ENCODE data around the gene SSC5D.
A peak's percentile ranks its signal among the peaks of the same experiment; 100 is the strongest.

SSC5D gene

DNA sequence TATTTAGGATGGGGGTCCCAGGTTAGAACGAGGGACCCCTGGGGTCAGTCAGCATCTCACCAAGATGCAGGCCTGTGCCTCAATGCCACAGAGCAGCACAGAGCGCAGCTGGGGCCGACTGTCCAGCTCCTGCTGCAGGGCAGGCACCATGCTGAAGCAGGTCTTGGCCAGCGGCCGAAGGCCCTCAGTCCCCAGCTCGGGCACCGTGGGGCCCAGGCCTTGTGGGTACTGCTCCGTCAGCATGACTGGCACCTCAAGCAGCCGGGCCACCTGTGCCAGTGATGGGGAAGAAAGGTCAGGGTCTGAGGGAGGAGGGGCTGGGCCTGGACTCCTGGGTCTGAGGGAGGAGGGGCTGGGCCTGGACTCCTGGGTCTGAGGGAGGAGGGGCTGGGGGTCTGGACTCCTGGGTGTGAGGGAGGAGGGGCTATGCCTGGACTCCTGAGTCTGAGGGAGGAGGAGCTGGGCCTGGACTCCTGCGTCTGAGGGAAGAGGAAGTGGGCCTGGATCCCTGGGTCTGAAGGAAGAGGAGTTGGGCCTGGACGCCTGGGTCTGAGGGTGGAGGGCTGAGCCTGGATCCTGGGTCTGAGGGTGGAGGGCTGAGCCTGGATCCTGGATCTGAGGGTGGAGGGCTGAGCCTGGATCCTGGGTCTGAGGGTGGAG, 32.5 kb upstream of the SSC5D start:
- no peak for DNase-seq (ENCODE audit: low read depth)

DNA sequence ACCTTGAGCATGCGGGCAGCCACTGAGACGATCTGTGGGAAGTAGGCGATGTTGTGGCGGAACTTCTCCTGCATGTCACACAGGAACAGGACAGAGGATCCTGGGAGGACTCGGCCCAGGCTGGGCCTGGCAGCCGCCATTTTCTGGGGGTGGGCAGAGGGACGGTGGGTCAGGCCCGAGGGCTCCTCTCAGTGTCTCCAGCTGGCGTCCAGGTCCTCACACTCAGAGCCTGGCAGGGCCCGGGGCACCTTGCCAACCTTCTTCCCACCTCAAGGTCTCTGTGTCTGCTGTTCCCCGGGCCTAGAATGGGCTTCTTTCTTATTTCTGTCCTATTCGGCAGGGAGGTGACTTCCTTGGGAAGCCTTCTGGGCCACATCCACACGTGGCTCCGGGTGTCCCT, 31.9 kb upstream of the SSC5D start:
- no peak for DNase-seq (ENCODE audit: low read depth)

DNA sequence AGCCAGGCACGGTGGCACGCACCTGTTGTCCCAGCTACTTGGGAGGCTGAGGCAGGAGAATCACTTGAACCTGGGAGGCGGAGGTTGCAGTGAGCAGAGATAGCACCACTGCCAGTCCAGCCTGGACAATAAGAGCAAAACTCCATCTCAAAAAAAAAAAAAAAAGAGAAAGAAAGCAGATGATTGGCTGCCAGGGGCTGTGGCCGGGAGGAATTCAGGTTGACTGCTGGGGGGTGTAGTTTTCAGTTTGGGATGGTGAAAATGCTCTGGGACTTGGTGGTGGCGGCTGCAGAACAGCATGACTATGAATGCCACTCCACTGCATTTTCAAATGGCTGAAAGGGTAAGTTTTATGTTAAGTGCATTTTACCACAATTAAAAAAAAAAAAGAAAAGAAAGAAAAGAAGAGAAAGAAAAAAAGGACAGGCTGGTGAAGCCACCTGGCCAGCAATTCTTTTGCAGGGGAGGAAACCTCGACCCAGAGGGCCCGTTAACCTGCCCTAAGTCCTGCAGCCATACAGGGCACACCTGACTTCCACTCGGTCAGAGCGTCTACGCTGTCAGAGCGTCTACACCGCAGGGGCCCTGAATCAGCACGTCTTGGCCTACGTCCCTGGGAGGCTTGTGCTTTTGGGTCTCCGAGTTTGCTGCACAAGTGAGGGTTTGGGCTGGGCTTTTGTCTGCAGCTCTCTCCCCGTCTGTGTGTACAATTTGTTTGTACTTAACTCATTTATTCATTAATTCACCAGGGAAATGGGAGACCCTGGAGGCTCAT, 30.4 kb upstream of the SSC5D start:
- no peak for DNase-seq (ENCODE audit: low read depth)

DNA sequence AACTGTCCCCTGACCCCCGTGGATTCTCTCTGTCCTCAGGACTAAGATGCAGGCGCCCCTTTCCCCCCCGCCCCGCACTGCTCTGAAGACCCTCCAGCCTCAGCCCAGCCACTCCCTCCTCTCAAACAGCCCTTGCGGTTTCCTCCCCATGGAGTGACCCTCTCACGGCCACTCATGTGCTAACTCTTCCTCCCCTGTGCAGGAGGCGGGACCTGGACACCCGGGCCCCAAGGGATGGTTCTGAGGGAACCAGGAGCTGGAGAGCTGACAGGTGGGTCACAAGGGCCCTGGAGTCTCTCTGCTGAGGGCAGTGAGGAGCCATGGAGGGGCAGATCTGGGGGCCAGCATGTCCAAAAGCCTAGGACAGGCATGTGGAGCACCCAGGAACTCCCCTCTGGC, 28.7 kb upstream of the SSC5D start:
- DNase-seq (ENCODE audit: low read depth) = no peak

DNA sequence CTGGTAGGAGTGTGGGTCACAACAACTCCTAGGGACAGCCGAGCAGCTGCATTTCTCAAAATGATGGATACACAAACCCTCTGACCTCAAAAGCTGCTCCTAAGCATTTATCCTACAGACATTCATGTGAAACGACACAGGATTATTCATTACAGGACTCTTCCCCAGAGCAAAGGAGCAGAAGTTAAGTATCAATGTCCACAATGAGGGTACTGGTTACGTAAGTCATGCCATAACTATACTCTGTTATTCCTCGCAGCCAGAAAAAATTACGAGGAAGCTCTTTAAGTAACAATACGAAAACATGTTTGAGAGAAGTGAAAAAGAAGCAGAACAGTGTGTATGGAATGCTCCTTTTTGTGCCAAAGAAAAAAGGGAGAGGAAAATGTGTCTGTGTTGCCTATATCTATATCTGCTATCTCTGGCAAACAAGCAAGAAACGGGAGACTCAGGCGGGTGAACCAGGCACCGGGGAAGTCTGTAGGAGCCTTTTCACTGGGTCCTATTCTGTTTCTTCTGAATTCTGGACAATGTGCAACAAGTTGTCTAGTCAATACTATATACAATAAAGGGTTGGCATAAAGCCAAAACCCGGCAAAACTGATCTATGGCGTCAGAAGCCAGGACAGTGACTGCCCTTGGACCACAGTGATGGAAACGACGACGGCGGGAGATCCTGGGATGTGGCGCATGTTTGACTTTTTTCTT, 28.1 kb upstream of the SSC5D start:
- DNase-seq (ENCODE audit: low read depth) = peak; percentile 43

DNA sequence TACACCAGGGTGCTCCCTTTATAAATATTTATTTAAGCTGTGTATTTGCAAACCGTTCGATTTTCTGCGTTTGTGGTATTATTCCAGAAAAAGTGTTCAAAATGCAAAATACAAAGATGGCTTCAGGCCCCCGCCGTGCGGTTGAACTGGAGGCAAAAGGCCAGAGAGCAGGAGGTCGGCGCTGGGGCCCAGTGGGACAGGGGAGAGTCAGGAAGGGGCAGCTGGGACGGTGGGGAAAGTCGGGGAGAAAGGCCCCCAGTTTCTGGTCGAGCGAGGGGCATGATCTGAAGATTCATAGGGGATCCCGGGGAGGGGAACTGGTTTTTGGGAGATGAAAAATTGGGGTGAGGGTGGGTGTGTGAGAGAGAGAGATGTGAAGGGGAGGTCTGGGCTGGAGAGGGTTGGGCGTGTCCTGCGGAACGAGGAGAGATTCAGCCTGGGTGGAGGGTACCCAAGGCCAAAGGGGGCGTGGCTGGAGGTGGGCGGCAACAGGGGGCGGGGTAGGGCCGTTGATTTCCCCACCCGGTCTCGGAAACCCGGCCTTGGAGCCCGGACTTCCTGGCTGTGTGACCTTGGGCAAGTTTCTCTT, 27.5 kb upstream of the SSC5D start:
- DNase-seq (ENCODE audit: low read depth) = peak; percentile 91

DNA sequence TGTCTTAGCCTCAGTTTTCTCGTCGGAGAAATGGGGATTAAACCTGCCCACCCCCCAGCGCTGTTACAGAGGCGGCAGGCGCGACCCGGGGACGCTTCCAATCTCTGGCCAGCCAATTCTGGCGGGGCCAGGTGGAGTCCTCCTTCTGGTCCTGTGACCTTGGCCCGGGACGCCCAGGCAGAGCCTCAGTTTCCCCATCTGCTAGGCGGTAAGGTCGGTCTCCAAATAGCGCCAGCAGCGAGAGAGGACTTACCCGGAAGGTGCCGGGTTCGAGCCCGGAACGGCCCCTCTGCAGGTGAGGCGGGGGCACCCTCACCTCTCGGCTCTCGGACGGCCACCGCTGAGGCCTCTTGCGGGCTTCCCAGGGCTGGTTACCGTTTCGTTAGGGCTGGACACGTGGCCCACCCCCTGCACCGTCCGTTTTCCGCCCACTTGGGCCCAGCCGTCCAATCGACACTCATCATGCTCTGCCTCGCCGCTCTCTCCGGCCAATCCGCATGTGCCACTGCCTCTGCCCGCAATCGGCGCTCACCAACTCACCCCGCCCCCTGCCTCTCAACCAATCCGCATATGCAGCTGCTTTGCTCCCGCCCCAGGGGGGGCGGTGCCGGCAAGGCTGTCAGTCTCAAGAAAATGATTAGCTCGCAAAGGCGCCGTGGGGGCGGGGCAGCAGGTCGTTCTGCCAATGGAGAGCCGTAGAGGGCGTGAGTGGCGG, 26.8 kb upstream of the SSC5D start, which contains the start of gene ISOC2:
Gene ISOC2, minus strand, starts transcription at position 384 of the 715 bp plus-strand sequence. CDS start 5,156 bp downstream, outside the sequence.
- DNase-seq (ENCODE audit: low read depth) = peak; percentile 100

DNA sequence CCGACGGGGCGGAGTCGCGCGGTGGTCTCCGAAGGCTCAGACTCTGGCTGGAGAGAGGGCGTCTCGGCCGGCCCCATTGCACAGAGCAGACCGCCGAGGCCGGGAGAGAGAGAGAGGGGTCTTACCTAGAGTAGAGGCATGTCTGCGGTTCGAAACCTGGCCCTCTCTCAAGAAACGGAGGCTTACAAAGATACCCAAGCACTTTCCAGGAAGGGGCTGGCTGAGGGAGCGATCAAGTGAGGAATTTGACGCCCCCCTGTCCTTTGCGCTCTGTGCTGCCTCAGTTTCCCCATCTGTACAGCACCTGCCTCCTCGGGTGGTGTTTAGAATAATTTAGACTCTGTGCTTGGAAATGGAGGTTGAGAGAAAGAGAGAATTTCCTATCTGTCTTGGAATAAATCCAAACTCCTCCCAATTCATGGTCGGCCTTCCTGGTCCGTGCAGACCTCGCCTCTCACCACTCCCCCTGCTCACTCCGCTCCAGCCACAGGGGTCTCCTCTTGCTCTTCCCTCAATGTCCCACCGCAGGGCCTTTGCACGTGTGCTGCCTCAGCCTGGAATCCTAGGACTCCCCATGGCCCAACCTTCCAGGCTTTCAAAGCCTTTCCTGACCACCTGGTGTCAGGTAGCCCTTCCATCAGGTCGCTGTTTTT, 26.1 kb upstream of the SSC5D start:
- peak; percentile 42 for DNase-seq (ENCODE audit: low read depth)

DNA sequence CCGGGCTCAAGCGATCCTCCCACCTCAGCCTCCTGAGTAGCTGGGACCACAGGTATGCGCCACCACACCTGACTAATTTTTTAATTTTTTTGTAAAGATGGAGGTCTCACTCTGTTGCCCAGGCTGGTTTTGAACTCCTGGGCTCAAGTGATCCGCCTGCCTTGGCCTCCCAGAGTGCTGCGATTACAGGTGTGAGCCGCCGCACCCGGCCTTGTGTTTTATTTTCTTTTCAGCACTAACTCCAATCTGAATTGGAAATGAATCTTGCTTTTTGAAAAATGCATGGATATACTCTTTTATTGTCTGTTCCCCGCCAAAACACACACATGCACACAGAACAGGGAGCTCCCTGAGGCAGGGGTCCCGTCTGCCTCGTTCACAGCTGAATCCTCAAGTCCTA, 25.5 kb upstream of the SSC5D start:
- no peak for DNase-seq (ENCODE audit: low read depth)

DNA sequence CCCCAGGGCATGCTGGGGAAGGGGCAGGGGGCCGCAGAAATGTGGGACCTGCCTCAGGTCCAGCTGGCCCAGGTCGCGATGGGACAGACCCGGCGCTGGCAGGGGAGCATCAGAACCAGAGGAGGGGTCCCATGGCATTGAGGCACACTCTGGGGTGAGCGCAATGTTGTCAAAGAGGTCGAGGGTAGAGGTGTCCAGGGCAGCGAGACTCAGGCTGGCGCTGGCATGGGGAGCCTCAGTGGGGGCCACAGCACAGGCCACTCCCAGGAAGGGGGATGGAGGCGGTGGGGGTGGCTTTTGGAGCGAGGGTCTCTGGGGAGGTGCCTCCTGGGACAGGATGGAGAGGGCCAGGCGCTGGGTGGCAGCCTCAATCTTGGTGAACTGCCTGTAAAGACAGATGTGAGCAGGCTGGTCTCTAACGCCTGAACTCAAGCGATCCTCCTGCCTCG, 24.6 kb upstream of the SSC5D start:
- no peak for DNase-seq (ENCODE audit: low read depth)

DNA sequence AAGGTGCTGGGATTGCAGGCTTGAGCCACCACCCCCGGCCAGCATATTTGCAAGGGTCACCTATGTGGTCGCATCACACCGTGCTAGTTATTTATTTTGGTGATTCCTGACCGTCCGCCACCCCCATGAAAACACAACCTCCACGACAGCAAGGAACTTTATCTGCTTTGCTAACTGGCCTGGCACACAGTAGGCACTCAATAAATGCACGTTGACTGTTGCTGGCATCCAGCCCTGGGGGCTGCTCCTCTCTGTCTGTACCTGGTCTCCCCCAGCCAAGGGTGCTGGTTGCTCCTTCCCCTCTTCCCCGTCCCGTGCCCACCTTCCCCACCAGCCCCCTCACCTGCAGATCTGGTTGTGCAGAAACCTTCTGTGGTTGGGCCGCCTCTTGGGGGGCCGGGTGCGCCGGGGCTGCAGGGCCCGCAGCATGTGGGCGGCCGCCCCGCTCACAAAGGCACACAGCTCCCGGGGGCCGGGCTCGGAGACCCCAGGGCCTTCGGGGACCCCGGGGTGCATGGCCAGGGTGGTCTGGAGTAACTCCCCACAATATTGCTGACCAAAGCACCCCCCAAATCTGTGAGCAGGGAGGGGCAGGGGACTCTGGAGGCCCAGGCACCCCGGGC, 24.1 kb upstream of the SSC5D start:
- DNase-seq (ENCODE audit: low read depth) = no peak

DNA sequence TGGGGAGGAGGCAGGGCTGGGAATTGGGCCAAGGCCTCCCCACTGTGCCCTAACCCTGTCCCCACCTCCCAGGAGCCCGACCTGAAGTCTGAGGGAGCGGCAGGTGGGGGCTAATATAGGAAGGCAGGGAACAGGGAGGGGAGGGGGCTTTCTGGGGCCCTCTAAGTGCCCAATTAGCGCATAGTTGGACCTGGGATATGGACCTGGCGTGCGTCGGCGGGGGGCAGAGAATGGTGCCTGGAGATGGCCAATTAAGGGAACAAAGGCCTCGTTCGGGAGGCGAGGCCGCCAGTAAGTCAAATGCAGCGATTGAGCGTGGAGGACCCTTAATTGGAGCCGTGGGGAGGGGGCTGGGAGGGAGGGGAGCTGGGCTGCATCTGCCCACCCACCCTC, 23.6 kb upstream of the SSC5D start, which contains the start of gene C19orf85:
Gene C19orf85, minus strand, starts transcription at position 90 of the 393 bp plus-strand sequence. CDS start 197 bp downstream, outside the sequence.
- no peak for DNase-seq (ENCODE audit: low read depth)

DNA sequence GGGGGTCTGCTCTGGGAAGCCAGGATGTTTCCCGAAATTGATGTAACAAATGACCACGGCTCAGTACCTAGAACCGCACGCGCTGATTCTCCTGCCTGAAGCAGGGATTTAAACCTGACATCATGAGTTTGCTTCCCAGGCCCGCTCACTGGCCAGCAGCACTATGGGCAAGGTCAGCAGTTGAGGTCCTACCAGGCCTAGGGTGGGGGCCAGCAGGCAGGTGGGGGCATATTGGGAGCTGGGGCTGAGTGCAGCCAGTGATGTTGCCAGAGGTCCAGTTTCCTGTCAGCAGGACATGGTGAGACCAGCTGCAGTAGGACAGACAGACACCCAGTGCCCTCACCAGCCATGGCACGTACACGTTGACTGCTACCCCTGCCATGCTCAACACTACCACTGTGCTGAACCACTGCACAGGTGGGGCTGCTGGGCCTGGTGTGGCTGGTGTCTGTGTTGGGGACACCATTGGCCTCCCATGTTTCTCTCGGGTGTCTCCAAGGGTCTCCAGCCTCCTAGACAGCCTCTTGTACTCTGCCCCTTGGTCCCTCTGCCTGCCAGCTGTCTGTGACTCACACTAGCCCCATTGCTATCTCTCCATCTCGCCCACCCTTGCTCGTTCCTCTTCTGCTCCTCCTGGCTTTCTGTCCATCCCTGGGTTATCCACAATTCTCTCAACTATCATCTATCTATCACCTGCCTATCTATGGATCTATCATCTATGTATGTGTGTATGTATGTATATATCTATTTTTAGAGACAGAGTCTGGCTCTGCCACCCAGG, 22.6 kb upstream of the SSC5D start:
- no peak for DNase-seq (ENCODE audit: low read depth)

DNA sequence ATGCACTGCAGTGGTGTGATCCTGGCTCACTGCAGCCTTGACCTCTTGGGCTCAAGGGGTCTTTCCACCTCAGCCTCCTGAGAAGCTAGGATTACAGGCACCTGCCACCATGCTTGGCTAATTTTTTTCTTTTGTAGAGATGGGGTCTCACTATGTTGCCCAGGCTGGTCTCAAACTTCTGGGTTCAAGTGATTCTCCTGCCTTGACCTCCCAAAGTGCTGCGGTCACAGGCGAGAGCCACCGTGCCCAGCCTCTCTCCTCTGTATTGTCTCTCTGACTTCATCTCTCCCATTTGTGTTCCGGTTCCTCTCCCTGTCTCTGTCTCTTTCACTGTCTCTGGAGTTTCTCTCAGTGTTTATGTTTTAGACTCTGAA, 22.0 kb upstream of the SSC5D start:
- DNase-seq (ENCODE audit: low read depth) = no peak

DNA sequence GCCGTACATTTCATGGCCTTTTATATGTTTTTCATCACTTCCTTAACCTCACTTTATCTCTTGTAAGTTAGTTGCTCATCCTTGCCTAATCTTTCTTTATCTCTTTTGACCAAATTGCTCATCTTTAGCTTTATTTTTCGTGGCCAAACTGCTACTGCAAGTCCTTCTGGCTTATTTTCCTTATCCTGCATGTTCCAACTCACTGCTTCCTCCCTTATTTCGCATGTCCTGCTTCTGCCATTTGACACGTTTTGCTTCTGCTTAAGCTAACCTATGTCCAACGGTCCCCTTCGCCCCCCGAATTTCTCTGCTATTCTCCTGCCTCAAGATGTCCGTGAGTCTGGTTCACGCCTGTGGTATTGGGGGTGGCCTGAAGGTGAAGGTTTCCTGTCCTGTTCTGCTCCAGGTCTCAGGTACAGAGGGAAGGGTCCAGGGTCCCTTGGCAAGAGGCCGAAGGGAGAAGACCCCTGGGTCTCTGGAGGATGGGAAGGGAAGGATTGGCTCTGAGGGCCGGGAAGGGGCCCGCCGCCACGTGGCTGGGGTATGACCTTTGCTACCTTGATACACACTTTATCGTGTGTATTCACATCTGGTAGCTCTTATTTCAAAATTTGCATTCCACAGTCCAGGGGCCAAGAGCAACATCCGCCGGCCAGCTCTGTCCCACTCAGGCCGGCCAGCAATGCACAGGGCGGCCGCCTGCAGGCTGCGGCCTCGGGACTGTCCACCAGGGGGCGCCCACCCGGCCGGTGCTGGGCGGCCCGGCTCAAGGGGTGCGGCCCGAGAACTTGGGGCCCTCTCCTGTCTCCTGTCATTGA, 20.8 kb upstream of the SSC5D start:
- DNase-seq (ENCODE audit: low read depth) = peak; percentile 85

DNA sequence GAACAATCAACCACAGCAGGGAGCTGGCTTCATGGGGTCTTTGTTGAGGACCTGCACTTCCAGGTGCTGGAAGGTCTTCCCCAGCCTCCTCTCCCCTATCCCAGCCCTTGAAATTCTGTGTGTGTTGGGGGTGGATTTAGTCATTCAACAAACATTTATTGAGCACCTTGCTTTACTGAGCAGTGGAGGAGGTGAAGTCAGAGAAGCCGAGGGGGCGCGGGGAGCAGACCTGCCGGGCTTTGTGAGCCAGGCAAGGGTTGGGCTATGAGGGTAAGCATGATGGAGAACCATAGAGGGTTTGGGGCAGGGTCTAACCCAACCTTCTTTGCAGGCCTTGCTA, 20.2 kb upstream of the SSC5D start:
- DNase-seq (ENCODE audit: low read depth) = no peak

DNA sequence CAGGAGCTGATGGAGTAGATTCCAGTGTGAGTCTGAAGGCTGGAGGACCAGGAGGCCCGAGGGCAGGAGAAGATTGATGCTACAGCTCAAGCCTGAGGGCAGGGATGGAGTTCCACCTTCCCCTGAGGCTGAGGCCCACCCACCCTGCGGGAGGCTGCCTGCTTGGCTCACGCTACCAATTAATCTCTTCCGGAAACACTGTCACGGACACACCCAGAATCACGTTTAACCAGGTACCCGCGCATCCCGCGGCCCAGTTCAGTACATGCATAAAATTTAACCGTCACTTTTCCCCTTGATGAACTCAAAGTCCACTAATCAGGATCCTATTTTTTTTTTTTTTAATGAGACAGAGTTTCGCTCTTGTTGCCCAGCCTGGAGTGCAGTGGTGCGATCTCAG, 17.0 kb upstream of the SSC5D start:
- no peak for DNase-seq (ENCODE audit: low read depth)

DNA sequence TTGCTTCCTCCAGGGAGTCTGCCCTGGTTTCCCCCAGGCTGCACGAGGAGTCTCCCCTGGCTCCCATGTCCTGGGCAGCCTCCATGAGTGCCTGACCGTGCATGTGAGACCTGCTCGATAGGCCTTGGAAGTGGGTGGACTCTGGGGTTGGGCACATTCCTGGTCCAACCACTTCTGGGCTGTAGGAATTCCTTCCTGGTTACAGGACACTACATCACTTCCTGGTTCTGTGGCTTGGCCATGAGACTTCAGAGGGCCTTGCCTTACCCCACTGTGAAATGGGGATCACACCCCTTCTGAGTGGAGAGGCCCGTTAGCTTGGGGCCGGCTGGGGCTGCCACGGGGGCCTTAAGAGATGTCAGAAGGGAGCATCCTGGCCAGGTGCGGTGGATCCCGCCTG, 15.8 kb upstream of the SSC5D start:
- DNase-seq (ENCODE audit: low read depth) = peak; percentile 24

Data from fibroblast of gingiva (primary cell).